Panc1 (cell line): ENCODE data around the gene LTB4R. TPM values are rescaled to one million over a fixed set of nuclear protein-coding genes. Genes with fewer than 3 reads are reported as not detected.

Source experiments
- ATAC-seq: fragments of 200-7000 bp; cut with Tn5 transposase; 2 replicates; pipeline ENCODE4 v1.9.1; 2020; ENCODE audit warnings: mild to moderate bottlenecking, moderate library complexity
- BruUV-seq: library from RNA; stranded (reverse); fragments of 400-500 nt; replicated peaks from 2 replicates; lab custom pipeline; 2021; lab: Mats Ljungman, UMichigan
- CTCF ChIA-PET: fragments of 300-600 bp; sonication (Branson Sonifier 250); formaldehyde crosslinking; loops from one replicate; lab custom pipeline; 2022; ENCODE audit warnings: antibody characterized with exemption; lab: Charles Lee
- POLR2A ChIA-PET: fragments of 300-600 bp; sonication (Branson Sonifier 250); formaldehyde crosslinking; loops from one replicate; lab custom pipeline; 2022; ENCODE audit warnings: antibody characterized with exemption; lab: Charles Lee
- DNase-seq: peaks from one replicate; pipeline ENCODE4 v3.0.0-alpha.2; 2010; ENCODE audit warnings: low read depth, low spot score
- H3K27ac ChIP-seq: 2 replicates; pipeline ENCODE4 v1.5.1; 2011; ENCODE audit warnings: mild to moderate bottlenecking, low read length, inconsistent platforms
- H3K27me3 ChIP-seq: fragments of 200-500 bp; sonication (Bioruptor generic); 2 replicates; pipeline ENCODE4 v1.6.0; 2014; ENCODE audit warnings: low read length, inconsistent platforms; ENCODE audit not compliant: control insufficient read depth, insufficient read depth
- H3K36me3 ChIP-seq: fragments of 200-500 bp; sonication (Bioruptor generic); 2 replicates; pipeline ENCODE4 v1.5.1; 2014; ENCODE audit warnings: inconsistent platforms, mild to moderate bottlenecking, low read length, moderate library complexity; ENCODE audit not compliant: control insufficient read depth, insufficient read depth
- H3K4me1 ChIP-seq: 2 replicates; pipeline ENCODE4 v1.5.1; 2011; ENCODE audit warnings: inconsistent platforms, mild to moderate bottlenecking, low read length, moderate library complexity; ENCODE audit not compliant: control insufficient read depth, insufficient read depth
- H3K4me3 ChIP-seq, 2 experiments: 2 replicates each; pipeline ENCODE4 v1.5.1; 2011 to 2012; ENCODE audit warnings: low read depth in 2 of 2, low read length in 2 of 2, mild to moderate bottlenecking in 2 of 2, inconsistent platforms in 1 of 2, moderate library complexity in 1 of 2
- H3K9me3 ChIP-seq: fragments of 200-500 bp; sonication (Bioruptor generic); 2 replicates; pipeline ENCODE4 v1.5.1; 2014; ENCODE audit warnings: low read depth, mild to moderate bottlenecking, inconsistent platforms, low read length, moderate library complexity; ENCODE audit not compliant: control insufficient read depth, insufficient read depth
- CTCF ChIP-seq: fragments of 450-650 bp; IDR thresholded peaks from 2 replicates; pipeline ENCODE4 v1.5.1; 2017; ENCODE audit warnings: mild to moderate bottlenecking
- POLR2AphosphoS5 ChIP-seq: IDR thresholded peaks from 2 replicates; pipeline ENCODE4 v1.6.1; 2012; ENCODE audit warnings: mild to moderate bottlenecking, low read depth, low read length, moderate library complexity
- REST ChIP-seq, 2 experiments: IDR thresholded peaks; 2 replicates each; pipeline ENCODE4 v1.6.1; 2011 to 2012; ENCODE audit warnings: low read depth in 2 of 2, control low read depth in 1 of 2, low read length in 1 of 2, mild to moderate bottlenecking in 1 of 2, moderate library complexity in 1 of 2; ENCODE audit not compliant: insufficient read depth in 1 of 2
- SIN3A ChIP-seq: IDR thresholded peaks from 2 replicates; pipeline ENCODE4 v1.6.1; 2012; ENCODE audit warnings: low read depth, mild to moderate bottlenecking, low read length, moderate library complexity, borderline replicate concordance; ENCODE audit not compliant: insufficient read depth
- TCF7L2 ChIP-seq: IDR thresholded peaks from 2 replicates; pipeline ENCODE4 v1.6.1; 2011; ENCODE audit warnings: mild to moderate bottlenecking, low read depth, low read length, inconsistent platforms
- in situ Hi-C: cut with HindIII; loops from 2 replicates; pipeline ENCODE4 v1.10.0; 2016; ENCODE audit warnings: low sequenced_read_pairs, low pct_unique_long_range_greater_than_20kb
- intact Hi-C: fragments of 100-400 bp; cut with micrococcal nuclease; formaldehyde crosslinking; loops from one replicate; pipeline ENCODE4 v1.10.0; 2022; ENCODE audit not compliant: unreplicated experiment
- total RNA-seq: library from RNA; stranded (reverse); gene quantifications from one replicate; pipeline ENCODE4 v1.2.1, GENCODE V29; 2021; ENCODE audit not compliant: unreplicated experiment

The LTB4R gene
- total RNA-seq, 1 experiment from 2014 or later: 4.8 TPM

GRCh38 chr14:24355009-24355408, 43.7 kb downstream of the LTB4R start:
- H3K9me3 ChIP-seq: no peaks in the 10 kb centered on the region
- in situ Hi-C loops (no loop called here), intact Hi-C loops (no loop called here)
- DNase-seq (no peak), ATAC-seq (no peak)
- CTCF ChIA-PET: no interaction called here
- H3K27ac ChIP-seq: no peak overlapping the region
- no peaks in the 10 kb centered on the region for H3K36me3 ChIP-seq
- TF ChIP-seq REST (IDR thresholded peaks at IDR 0.05; ENCODE audit: insufficient read depth in 1 of 2, low read depth in 2 of 2, low read length in 1 of 2) (no peak), CTCF (no peak), SIN3A (no peak), POLR2AphosphoS5 (no peak), TCF7L2 (no peak)
- POLR2A ChIA-PET: no interaction called here
- no peak overlapping the region for H3K4me3 ChIP-seq
- H3K4me1 ChIP-seq: no peaks in the 10 kb centered on the region
- no peaks in the 10 kb centered on the region for H3K27me3 ChIP-seq
- BruUV-seq: no TSS peak

GRCh38 chr14:24356208-24356607, 44.9 kb downstream of the LTB4R start:
- ChIA-PET CTCF (no interaction called here), POLR2A (no interaction called here)
- Histone ChIP-seq H3K27me3 (no peaks in the 10 kb centered on the region), H3K9me3 (no peaks in the 10 kb centered on the region), H3K27ac (no peak overlapping the region), H3K36me3 (no peaks in the 10 kb centered on the region), H3K4me1 (no peaks in the 10 kb centered on the region), H3K4me3 (no peak overlapping the region)
- ATAC-seq (no peak), DNase-seq (no peak)
- TF ChIP-seq SIN3A (no peak), CTCF (no peak), TCF7L2 (no peak), POLR2AphosphoS5 (no peak), REST (IDR thresholded peaks at IDR 0.05; ENCODE audit: insufficient read depth in 1 of 2, low read depth in 2 of 2, low read length in 1 of 2) (no peak)
- in situ Hi-C loops (no loop called here), intact Hi-C loops (no loop called here)
- no TSS peak for BruUV-seq
